Hepatocyte (in vitro differentiated cells): ENCODE measurements around the gene CWH43. TPM values are rescaled to one million over a fixed set of nuclear protein-coding genes. Genes with fewer than 3 reads are reported as not detected.
"Not testable (repeated sequence)": the region's sequence is repeated elsewhere in the genome, so short reads cannot be mapped to it uniquely, and the experiment has no call there.

Experiments used
- DNase-seq: peaks from one replicate; pipeline ENCODE4 v3.0.0-alpha.2; 2016; ENCODE audit warnings: low spot score
- H2AFZ ChIP-seq: fragments of 200-600 bp; sonication (generic); 2 replicates; pipeline ENCODE4 v1.6.0; 2016; ENCODE audit warnings: antibody characterized with exemption, mild to moderate bottlenecking
- H3K27ac ChIP-seq: fragments of 200-600 bp; sonication (generic); 2 replicates; pipeline ENCODE4 v1.5.1; 2016; ENCODE audit warnings: mild to moderate bottlenecking
- H3K27me3 ChIP-seq: fragments of 200-600 bp; sonication (generic); 2 replicates; pipeline ENCODE4 v1.6.1; 2016
- H3K36me3 ChIP-seq: fragments of 200-600 bp; sonication (generic); replicated peaks from 2 replicates; pipeline ENCODE4 v1.5.1; 2016; ENCODE audit warnings: low read depth; ENCODE audit not compliant: insufficient read depth
- H3K4me1 ChIP-seq: fragments of 200-600 bp; sonication (generic); 2 replicates; pipeline ENCODE4 v1.5.1; 2016; ENCODE audit warnings: mild to moderate bottlenecking, moderate library complexity; ENCODE audit not compliant: insufficient read depth
- H3K4me2 ChIP-seq: fragments of 200-600 bp; sonication (generic); 2 replicates; pipeline ENCODE4 v1.6.0; 2016
- H3K4me3 ChIP-seq: fragments of 200-600 bp; sonication (generic); 2 replicates; pipeline ENCODE4 v1.5.1; 2016; ENCODE audit warnings: mild to moderate bottlenecking
- H3K79me2 ChIP-seq: fragments of 200-600 bp; sonication (generic); 2 replicates; pipeline ENCODE4 v1.6.0; 2017; ENCODE audit warnings: mild to moderate bottlenecking
- H3K9me2 ChIP-seq: fragments of 200-600 bp; sonication (generic); replicated peaks from 2 replicates; pipeline ENCODE4 v1.6.0; 2017; ENCODE audit warnings: mild to moderate bottlenecking; ENCODE audit not compliant: insufficient read depth
- H3K9me3 ChIP-seq: fragments of 200-600 bp; sonication (generic); 2 replicates; pipeline ENCODE4 v1.5.1; 2016; ENCODE audit warnings: low read depth, mild to moderate bottlenecking
- H4K20me1 ChIP-seq: fragments of 200-600 bp; sonication (generic); 2 replicates; pipeline ENCODE4 v1.6.0; 2016; ENCODE audit warnings: mild to moderate bottlenecking; ENCODE audit not compliant: insufficient read depth, poor library complexity, severe bottlenecking
- WGBS: methylation state at CpG from one replicate; pipeline ENCODE4 v1.1.6; 2016; ENCODE audit warnings: low lambda C conversion rate; ENCODE audit errors: missing lambda C conversion rate; 5-methylcytosine and 5-hydroxymethylcytosine counted together
- polyA plus RNA-seq: library from polyadenylated mRNA; unstranded; fragments of >200 nt; fragmentation: Nextera tagmentation; extraction: Ambion mirVana; gene quantifications from 2 replicates; pipeline ENCODE4 v1.2.1, GENCODE V29; 2016
- total RNA-seq: library from RNA; depleted of rRNA; stranded (reverse); fragments of >200 nt; gene quantifications from 2 replicates; pipeline ENCODE4 v1.2.3, GENCODE V29; 2014

CWH43 gene
- total and polyA plus RNA-seq, 2 experiments from 2014 or later: not detected

DNA sequence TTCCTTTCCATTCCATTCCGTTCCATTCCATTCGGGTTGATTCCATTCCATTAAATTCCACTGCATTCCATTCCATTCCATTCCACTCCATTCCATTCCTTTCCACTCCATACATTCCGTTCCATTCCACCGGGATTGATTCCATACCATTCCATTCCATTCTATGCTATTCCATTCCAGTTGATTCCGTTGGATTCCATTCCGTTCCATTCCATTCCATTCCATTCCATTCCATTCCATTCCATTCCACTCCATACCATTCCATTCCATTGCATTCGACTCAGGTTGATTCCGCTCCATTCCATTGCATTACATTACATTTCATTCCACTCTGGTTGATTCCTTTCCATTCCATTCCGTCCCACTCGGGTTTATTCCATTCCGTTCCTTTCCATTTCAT is 110.1 kb downstream of the CWH43 start:
- not testable (repeated sequence) for H3K36me3 ChIP-seq, H3K79me2 ChIP-seq, H4K20me1 ChIP-seq, H3K27me3 ChIP-seq, H3K4me1 ChIP-seq, H3K4me3 ChIP-seq, H3K27ac ChIP-seq, H3K4me2 ChIP-seq, H2AFZ ChIP-seq, H3K9me2 ChIP-seq
- WGBS: 59% methylated on average over 11 of the region's 11 CpGs
- peak; percentile 36 for DNase-seq
- peaks cover 16% of the 10 kb centered on the region for H3K9me3 ChIP-seq

DNA sequence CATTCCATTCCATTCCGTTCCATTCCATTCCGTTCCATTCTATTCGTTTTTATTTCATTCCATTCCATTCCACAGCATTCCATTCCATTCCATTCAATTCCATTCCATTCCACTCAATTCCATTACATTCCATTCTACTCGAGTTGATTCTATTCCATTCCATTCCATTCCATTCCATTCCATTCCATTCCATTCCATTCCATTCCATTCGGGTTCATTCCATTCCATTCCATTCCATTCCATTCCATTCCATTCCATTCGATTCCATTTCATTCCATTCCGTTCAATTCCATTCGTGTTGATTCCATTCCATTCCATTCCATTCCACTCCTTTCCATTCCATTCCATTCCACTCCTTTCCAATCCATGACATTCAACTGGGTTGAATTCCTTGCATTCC is 110.6 kb downstream of the CWH43 start:
- 56% methylated on average over 8 of the region's 8 CpGs for WGBS

DNA sequence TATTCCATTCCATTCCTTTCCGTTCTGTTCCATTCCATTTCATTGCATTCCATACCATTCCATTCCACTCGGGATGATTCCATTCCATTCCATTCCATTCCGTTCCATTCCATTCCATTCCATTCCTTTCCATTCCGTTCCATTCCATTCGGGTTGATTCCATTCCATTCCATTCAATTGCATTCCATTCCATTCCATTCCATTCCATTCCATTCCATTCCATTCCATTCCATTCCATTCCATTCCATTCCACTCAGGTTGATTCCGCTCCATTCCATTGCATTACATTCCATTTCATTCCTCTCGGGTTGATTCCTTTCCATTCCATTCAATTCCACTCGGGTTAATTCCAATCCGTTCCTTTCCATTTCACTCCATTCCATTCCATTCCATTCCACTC is 111.0 kb downstream of the CWH43 start:
- 65% methylated on average over 9 of the region's 9 CpGs for WGBS
- DNase-seq: not testable (repeated sequence)
- peaks cover 16% of the 10 kb centered on the region for H3K9me3 ChIP-seq

More for the DNA sequence above, 110.6 kb downstream of the CWH43 start:
- not testable (repeated sequence) for H3K27me3 ChIP-seq, H3K9me2 ChIP-seq, H3K27ac ChIP-seq, H2AFZ ChIP-seq, H4K20me1 ChIP-seq, H3K4me2 ChIP-seq, H3K4me3 ChIP-seq, DNase-seq, H3K36me3 ChIP-seq, H3K79me2 ChIP-seq, H3K4me1 ChIP-seq
- peaks cover 16% of the 10 kb centered on the region for H3K9me3 ChIP-seq

DNA sequence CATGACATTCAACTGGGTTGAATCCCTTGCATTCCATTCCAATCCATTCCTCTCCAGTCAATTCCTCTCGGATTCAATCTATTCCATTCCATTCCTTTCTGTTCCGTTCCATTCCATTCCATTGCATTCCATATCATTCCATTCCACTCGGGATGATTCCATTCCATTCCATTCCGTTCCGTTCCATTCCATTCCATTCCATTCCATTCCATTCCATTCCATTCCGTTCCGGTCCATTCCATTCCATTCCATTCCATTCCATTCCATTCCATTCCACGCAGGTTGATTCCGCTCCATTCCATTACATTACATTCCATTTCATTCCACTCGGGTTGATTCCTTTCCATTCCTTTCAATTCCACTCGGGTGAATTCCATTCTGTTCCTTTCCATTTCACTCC is 111.4 kb downstream of the CWH43 start:
- not testable (repeated sequence) for H3K4me2 ChIP-seq, H4K20me1 ChIP-seq, H3K79me2 ChIP-seq, H3K9me2 ChIP-seq, H3K27me3 ChIP-seq, H3K27ac ChIP-seq, H3K4me3 ChIP-seq, H3K4me1 ChIP-seq, H3K36me3 ChIP-seq, H2AFZ ChIP-seq, DNase-seq
- 57% methylated on average over 11 of the region's 11 CpGs for WGBS
- peaks cover 19% of the 10 kb centered on the region for H3K9me3 ChIP-seq

More for the DNA sequence above, 111.0 kb downstream of the CWH43 start:
- H3K4me1 ChIP-seq, H3K27me3 ChIP-seq, H3K4me3 ChIP-seq, H4K20me1 ChIP-seq, H2AFZ ChIP-seq, H3K4me2 ChIP-seq, H3K36me3 ChIP-seq, H3K79me2 ChIP-seq, H3K9me2 ChIP-seq, H3K27ac ChIP-seq: not testable (repeated sequence)

DNA sequence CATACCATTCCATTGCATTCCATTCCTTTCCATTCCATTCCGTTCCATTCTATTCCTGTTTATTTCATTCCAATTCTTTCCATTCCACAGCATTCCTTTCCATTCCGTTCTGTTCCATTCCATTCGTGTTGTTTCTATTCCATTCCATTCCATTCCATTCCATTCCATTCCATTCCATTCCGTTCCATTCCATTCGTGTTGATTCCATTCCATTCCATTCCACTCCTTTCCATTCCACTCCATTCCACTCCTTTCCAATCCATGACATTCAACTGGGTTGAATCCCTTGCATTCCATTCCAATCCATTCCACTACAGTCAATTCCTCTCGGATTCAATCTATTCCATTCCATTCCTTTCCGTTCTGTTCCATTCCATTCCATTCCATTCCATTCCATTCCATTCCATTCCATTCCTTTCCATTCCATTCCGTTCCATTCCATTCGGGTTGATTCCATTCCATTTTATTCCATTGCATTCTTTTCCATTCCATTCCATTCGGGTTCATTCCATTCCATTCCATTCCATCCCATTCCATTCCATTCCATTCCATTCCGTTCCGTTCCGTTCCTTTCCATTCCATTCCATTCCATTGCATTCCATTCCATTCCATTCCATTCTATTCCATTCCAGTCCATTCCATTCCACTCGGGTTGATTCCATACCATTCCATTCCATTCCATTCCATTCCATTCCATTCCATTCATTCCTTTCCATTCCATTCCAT is 112.1 kb downstream of the CWH43 start:
- not testable (repeated sequence) for H3K36me3 ChIP-seq, H2AFZ ChIP-seq, DNase-seq, H3K4me1 ChIP-seq, H4K20me1 ChIP-seq, H3K79me2 ChIP-seq, H3K9me2 ChIP-seq, H3K27me3 ChIP-seq, H3K4me2 ChIP-seq, H3K27ac ChIP-seq, H3K4me3 ChIP-seq
- WGBS: 71% methylated on average over 14 of the region's 14 CpGs
- H3K9me3 ChIP-seq: peaks cover 19% of the 10 kb centered on the region

DNA sequence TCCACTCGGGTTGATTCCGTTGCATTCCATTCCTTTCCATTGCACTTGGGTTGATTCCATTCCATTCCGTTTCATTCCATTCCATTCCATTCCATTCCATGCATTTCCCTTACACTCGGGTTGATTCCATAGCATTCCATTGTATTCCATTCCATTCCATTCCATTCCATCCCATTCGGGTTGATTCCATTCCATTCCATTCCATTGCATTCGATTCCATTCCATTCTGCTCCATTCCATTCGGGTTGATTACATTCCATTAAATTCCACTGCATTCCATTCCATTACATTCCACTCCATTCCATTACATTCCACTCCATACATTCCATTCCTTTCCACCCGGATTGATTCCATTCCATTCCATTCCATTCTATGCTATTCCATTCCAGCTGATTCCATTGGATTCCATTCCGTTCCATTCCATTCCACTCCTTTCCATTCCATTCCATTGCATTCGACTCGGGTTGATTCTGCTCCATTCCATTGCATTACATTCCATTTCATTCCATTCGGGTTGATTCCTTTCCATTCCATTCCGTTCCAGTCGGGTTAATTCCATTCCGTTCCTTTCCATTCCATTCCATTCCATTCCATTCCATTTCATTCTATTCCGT is 113.9 kb downstream of the CWH43 start:
- H2AFZ ChIP-seq, H3K79me2 ChIP-seq: not testable (repeated sequence)
- WGBS: 60% methylated on average over 16 of the region's 16 CpGs

DNA sequence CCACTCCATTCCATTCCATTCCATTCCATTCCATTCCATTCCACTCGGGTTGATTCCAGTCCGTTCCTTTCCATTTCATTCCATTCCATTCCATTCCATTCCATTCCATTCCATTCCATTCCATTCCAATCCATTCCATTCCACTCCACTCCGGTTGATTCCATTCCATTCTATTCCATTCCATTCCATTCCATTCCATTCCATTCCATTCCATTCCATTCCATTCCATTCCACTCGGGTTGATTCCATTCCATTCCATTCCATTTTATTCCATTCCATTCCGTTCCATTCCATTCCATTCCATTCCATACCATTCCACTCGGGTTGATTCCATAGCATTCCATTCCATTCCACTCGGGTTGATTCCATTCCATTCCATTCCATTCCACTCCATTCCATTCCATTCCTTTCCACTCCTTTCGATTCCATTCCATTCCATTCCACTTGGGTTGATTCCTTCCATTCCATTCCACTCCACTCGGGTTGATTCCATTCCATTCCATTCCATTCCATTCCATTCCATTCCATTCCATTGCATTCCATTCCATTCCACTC is 116.3 kb downstream of the CWH43 start:
- H2AFZ ChIP-seq, H3K79me2 ChIP-seq, H3K27ac ChIP-seq, H3K36me3 ChIP-seq, H3K27me3 ChIP-seq, H3K4me2 ChIP-seq, H3K4me1 ChIP-seq, H3K4me3 ChIP-seq, H4K20me1 ChIP-seq, H3K9me2 ChIP-seq: not testable (repeated sequence)
- DNase-seq: peak; percentile 25
- WGBS: 57% methylated on average over 9 of the region's 9 CpGs
- H3K9me3 ChIP-seq: peaks cover 15% of the 10 kb centered on the region

More for the DNA sequence above, 113.9 kb downstream of the CWH43 start:
- not testable (repeated sequence) for H3K27ac ChIP-seq, H3K9me2 ChIP-seq, H3K4me3 ChIP-seq, H3K36me3 ChIP-seq, H4K20me1 ChIP-seq, H3K4me1 ChIP-seq, H3K4me2 ChIP-seq, H3K27me3 ChIP-seq
- peak; percentile 67 for DNase-seq
- peaks cover 19% of the 10 kb centered on the region for H3K9me3 ChIP-seq

DNA sequence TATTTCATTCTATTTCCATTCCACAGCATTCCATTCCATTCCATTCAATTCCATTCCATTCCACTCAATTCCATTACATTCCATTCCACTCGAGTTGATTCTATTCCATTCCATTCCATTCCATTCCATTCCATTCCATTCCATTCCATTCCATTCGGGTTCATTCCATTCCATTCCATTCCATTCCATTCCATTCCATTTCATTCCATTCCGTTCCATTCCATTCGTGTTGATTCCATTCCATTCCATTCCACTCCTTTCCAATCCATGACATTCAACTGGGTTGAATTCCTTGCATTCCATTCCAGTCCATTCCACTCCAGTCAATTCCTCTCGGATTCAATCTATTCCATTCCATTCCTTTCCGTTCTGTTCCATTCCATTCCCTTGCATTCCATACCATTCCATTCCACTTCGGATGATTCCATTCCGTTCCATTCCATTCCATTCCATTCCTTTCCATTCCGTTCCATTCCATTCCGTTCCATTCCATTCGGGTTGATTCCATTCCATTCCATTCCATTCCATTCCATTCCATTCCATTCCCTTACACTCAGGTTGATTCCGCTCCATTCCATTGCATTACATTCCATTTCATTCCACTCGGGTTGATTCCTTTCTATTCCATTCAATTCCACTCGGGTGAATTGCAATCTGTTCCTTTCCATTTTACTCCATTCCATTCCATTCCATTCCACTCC is 117.5 kb downstream of the CWH43 start:
- H3K27ac ChIP-seq, DNase-seq, H3K4me3 ChIP-seq, H3K9me2 ChIP-seq, H3K36me3 ChIP-seq, H3K79me2 ChIP-seq, H3K4me1 ChIP-seq, H3K4me2 ChIP-seq, H4K20me1 ChIP-seq, H2AFZ ChIP-seq, H3K27me3 ChIP-seq: not testable (repeated sequence)
- H3K9me3 ChIP-seq: peaks cover 17% of the 10 kb centered on the region
- WGBS: 57% methylated on average over 14 of the region's 14 CpGs
